WTC11 (cell line): Measurements from ENCODE around the gene NSMCE1. TPM values are rescaled to one million over a fixed set of nuclear protein-coding genes. Genes with fewer than 3 reads are reported as not detected.

Experiments used
- ATAC-seq: fragments of 200-7000 bp; cut with Tn5 transposase; 2 replicates; pipeline ENCODE4 v1.10.0; 2021; ENCODE audit warnings: mild to moderate bottlenecking, moderate library complexity
- CTCF ChIA-PET: fragments of 300-600 bp; sonication (Branson Sonifier 250); formaldehyde crosslinking; loops from one replicate; lab custom pipeline; 2021; ENCODE audit warnings: antibody characterized with exemption; lab: Charles Lee
- POLR2A ChIA-PET: fragments of 350-600 bp; sonication (Branson Sonifier 250); formaldehyde crosslinking; loops from one replicate; lab custom pipeline; 2021; ENCODE audit warnings: antibody characterized with exemption; lab: Charles Lee
- DNase-seq: peaks from one replicate; pipeline ENCODE4 v3.0.0; 2021; ENCODE audit warnings: low spot score
- H3K27ac Mint-ChIP-seq: 2 replicates; pipeline ENCODE4 v1.8.0; 2021; ENCODE audit warnings: mixed read lengths
- H3K27me3 Mint-ChIP-seq: 2 replicates; pipeline ENCODE4 v1.8.0; 2021; ENCODE audit warnings: low read depth, mild to moderate bottlenecking, moderate library complexity, mixed read lengths
- H3K36me3 Mint-ChIP-seq: 2 replicates; pipeline ENCODE4 v1.8.0; 2021; ENCODE audit warnings: mixed read lengths
- H3K4me1 Mint-ChIP-seq: 2 replicates; pipeline ENCODE4 v1.8.0; 2022; ENCODE audit warnings: mixed read lengths
- H3K4me3 Mint-ChIP-seq: 2 replicates; pipeline ENCODE4 v1.8.0; 2021; ENCODE audit warnings: mild to moderate bottlenecking, moderate library complexity, mixed read lengths
- H3K9me3 Mint-ChIP-seq: 2 replicates; pipeline ENCODE4 v1.8.0; 2021; ENCODE audit warnings: mixed read lengths
- ARID4B ChIP-seq: sonication (generic); formaldehyde crosslinking; IDR thresholded peaks from 2 replicates; pipeline ENCODE4 v1.8.0; 2023; ENCODE audit warnings: missing genetic modification reagents, mild to moderate bottlenecking, borderline replicate concordance
- ATF2 ChIP-seq: sonication (generic); formaldehyde crosslinking; IDR thresholded peaks from 2 replicates; pipeline ENCODE4 v1.8.1; 2022; ENCODE audit warnings: low read depth, missing genetic modification reagents, borderline replicate concordance
- CREB1 ChIP-seq: sonication (generic); formaldehyde crosslinking; IDR thresholded peaks from 2 replicates; pipeline ENCODE4 v1.8.0; 2023; ENCODE audit warnings: mild to moderate bottlenecking, missing genetic modification reagents
- CREM ChIP-seq: sonication (generic); formaldehyde crosslinking; IDR thresholded peaks from 2 replicates; pipeline ENCODE4 v1.8.1; 2022; ENCODE audit warnings: mild to moderate bottlenecking, missing genetic modification reagents, moderate library complexity
- E2F1 ChIP-seq: sonication (generic); formaldehyde crosslinking; IDR thresholded peaks from 2 replicates; pipeline ENCODE4 v1.8.0; 2022; ENCODE audit warnings: mild to moderate bottlenecking, missing genetic modification reagents
- ELF4 ChIP-seq: sonication (generic); formaldehyde crosslinking; IDR thresholded peaks from 2 replicates; pipeline ENCODE4 v1.8.1; 2022; ENCODE audit warnings: low read depth, mild to moderate bottlenecking, moderate library complexity, missing genetic modification reagents
- ERG ChIP-seq: fragments of 250-450 bp; sonication (Bioruptor Pico); IDR thresholded peaks from 2 replicates; pipeline ENCODE4 v1.8.0; 2021; ENCODE audit warnings: mild to moderate bottlenecking
- GTF2I ChIP-seq: fragments of 250-450 bp; sonication (Bioruptor Pico); conservative IDR thresholded peaks from 2 replicates; pipeline ENCODE4 v1.4.0; 2021; ENCODE audit warnings: mild to moderate bottlenecking
- IRF1 ChIP-seq: sonication (generic); formaldehyde crosslinking; IDR thresholded peaks from 2 replicates; pipeline ENCODE4 v1.8.0; 2023; ENCODE audit warnings: missing genetic modification reagents
- IRF2 ChIP-seq: sonication (generic); formaldehyde crosslinking; IDR thresholded peaks from 2 replicates; pipeline ENCODE4 v1.8.0; 2022; ENCODE audit warnings: low read depth, missing genetic modification reagents, borderline replicate concordance
- KAT7 ChIP-seq: sonication (generic); formaldehyde crosslinking; IDR thresholded peaks from 2 replicates; pipeline ENCODE4 v1.8.1; 2023; ENCODE audit warnings: missing genetic modification reagents, mild to moderate bottlenecking, borderline replicate concordance
- MXD4 ChIP-seq: fragments of 250-450 bp; sonication (Bioruptor Pico); IDR thresholded peaks from 2 replicates; pipeline ENCODE4 v1.8.0; 2021; ENCODE audit warnings: mild to moderate bottlenecking, moderate library complexity, borderline replicate concordance
- MYBL2 ChIP-seq: sonication (generic); formaldehyde crosslinking; IDR thresholded peaks from 2 replicates; pipeline ENCODE4 v1.8.1; 2023; ENCODE audit warnings: mild to moderate bottlenecking, moderate library complexity, missing genetic modification reagents
- NFE2L1 ChIP-seq: sonication (generic); formaldehyde crosslinking; IDR thresholded peaks from 2 replicates; pipeline ENCODE4 v1.8.1; 2023; ENCODE audit warnings: missing genetic modification reagents
- NFYB ChIP-seq: sonication (generic); formaldehyde crosslinking; conservative IDR thresholded peaks from 2 replicates; pipeline ENCODE4 v1.8.0; 2022; ENCODE audit warnings: low read depth, missing genetic modification reagents
- ZBTB21 ChIP-seq: sonication (generic); formaldehyde crosslinking; IDR thresholded peaks from 2 replicates; pipeline ENCODE4 v1.8.1; 2023; ENCODE audit warnings: mild to moderate bottlenecking, missing genetic modification reagents, borderline replicate concordance
- ZNF263 ChIP-seq: sonication (generic); formaldehyde crosslinking; IDR thresholded peaks from 2 replicates; pipeline ENCODE4 v1.8.1; 2022; ENCODE audit warnings: low read depth, mild to moderate bottlenecking, moderate library complexity, missing genetic modification reagents
- ZNF396 ChIP-seq: fragments of 250-450 bp; sonication (Bioruptor Pico); IDR thresholded peaks from 2 replicates; pipeline ENCODE4 v1.8.0; 2021; ENCODE audit warnings: mild to moderate bottlenecking, moderate library complexity, borderline replicate concordance
- ZNF423 ChIP-seq: fragments of 250-450 bp; sonication (Bioruptor Pico); IDR thresholded peaks from 2 replicates; pipeline ENCODE4 v2.1.2; 2022; ENCODE audit warnings: mild to moderate bottlenecking, moderate library complexity
- ZSCAN18 ChIP-seq: fragments of 250-450 bp; sonication (Bioruptor Pico); IDR thresholded peaks from 2 replicates; pipeline ENCODE4 v2.1.2; 2022; ENCODE audit warnings: mild to moderate bottlenecking, moderate library complexity
- total RNA-seq: library from RNA; stranded (reverse); gene quantifications from 3 replicates; pipeline ENCODE4 v1.2.3, GENCODE V29; 2021
- TF ChIP-seq, protein P1 (sequence below): fragments of 250-450 bp; sonication (Bioruptor Pico); conservative IDR thresholded peaks from 2 replicates; pipeline ENCODE4 v1.9.0; 2021; ENCODE audit warnings: mild to moderate bottlenecking

Gene NSMCE1
- total RNA-seq, 1 experiment from 2014 or later = 29.4 TPM

DNA sequence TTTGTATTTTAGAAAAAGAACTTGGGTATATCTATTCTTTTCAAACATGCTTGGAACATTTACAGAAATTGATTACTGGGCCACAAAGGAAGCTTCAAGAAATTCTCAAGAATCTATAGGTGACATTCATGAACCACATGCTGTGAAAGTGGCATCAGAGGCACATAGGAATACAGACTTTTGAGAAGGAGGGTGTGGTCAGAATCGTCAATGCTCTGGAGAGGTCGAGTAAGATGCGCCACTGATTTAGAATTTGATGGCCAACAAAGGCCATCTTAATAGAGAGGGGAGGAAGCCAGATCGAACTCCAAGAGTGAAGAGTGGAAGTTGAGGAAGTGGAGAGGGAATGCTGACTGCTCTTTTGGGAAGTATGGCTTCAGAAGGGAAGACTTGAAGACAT lies 3.5 kb upstream of the NSMCE1 start (continued):
- TF ChIP-seq ZSCAN18 (CRISPR knock-in tag) = no peak

DNA sequence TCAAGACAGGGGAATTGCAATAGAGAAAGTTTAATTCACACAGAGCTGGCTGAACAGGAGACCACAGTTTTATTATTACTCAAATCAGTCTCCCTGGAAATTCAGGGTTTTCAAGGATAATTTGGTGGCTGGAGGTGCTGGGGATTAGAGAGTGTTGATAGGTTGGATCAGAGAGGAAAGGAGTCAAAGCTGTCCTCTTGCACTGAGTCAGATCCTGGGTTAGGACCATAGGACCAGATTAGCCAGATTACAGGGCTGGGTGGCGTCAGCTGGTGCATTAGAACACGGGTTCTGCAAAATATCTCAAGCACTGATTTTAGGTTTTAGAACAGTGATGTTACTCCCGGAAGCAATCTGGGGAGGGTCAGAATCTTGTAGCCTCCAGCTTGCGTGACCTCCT lies 1.8 kb upstream of the NSMCE1 start:
- peaks cover 4% of the 10 kb centered on the region for H3K27me3 Mint-ChIP-seq
- H3K4me1 Mint-ChIP-seq = peaks cover 16% of the 10 kb centered on the region
- H3K36me3 Mint-ChIP-seq = peaks cover 4% of the 10 kb centered on the region; the same call in 1 of the 2 replicates
- ATAC-seq (no peak), DNase-seq (no peak)
- H3K27ac Mint-ChIP-seq = no peak overlapping the region
- ChIA-PET CTCF (interaction anchor here (0.9 to 1.2 kb wide), 2 partner anchors 36 to 85 kb away, joined by 3 read pairs; no protein-coding TSS in a partner anchor), POLR2A (interaction anchor here (0.6 kb wide), 1 partner anchor 48 kb away, joined by 4 read pairs; no protein-coding TSS in a partner anchor)
- H3K4me3 Mint-ChIP-seq = no peak overlapping the region
- TF ChIP-seq ARID4B (CRISPR knock-in tag) (no peak), IRF2 (CRISPR knock-in tag) (no peak), KAT7 (CRISPR knock-in tag) (no peak), MXD4 (no peak), ZNF396 (CRISPR knock-in tag) (no peak), IRF1 (CRISPR knock-in tag) (no peak), ZNF263 (no peak), ERG (CRISPR knock-in tag) (no peak), CREB1 (no peak), ATF2 (CRISPR knock-in tag) (no peak), GTF2I (CRISPR knock-in tag) (no peak), ZNF423 (CRISPR knock-in tag) (no peak), MYBL2 (CRISPR knock-in tag) (no peak), CREM (CRISPR knock-in tag) (no peak), ZBTB21 (CRISPR knock-in tag) (no peak), ELF4 (CRISPR knock-in tag) (no peak), E2F1 (CRISPR knock-in tag) (no peak), NFYB (CRISPR knock-in tag) (no peak), NFE2L1 (CRISPR knock-in tag) (no peak)
- TF ChIP-seq, protein P1, sequence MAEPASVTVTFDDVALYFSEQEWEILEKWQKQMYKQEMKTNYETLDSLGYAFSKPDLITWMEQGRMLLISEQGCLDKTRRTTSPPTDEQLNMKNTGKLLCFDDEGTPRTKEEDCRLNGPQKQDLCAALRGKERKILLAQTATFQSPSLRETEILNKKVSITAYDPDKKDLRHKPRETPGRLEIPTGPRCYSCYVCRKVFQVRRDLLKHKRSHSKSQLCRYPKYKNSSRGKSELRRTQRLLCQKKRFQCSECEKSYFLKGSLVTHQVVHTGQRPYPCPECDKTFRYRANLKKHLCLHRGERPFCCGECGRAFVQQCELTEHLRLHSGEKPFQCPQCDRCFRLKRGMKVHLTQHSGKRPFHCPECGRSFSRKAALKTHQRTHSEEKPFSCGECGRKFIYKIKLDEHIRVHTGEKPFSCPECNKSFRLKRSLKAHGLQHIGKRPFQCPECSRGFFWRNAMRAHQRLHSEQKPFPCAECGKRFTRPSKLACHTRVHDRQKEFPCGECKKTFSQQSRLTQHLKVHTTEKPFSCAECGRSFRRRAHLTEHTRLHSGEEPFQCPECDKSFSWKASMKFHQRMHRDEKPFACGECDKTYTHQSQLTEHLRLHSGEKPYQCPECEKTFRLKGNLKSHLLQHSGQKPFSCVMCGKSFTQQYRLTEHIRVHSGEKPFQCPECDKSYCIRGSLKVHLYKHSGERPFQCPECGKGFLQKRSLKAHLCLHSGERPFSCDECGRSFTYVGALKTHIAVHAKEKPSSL (CRISPR knock-in tag) = no peak
- TF ChIP-seq, all 79 proteins: peak for 0
- peaks cover 4% of the 10 kb centered on the region for H3K9me3 Mint-ChIP-seq
